CD4-positive, alpha-beta T cell treated with Interleukin-21 for 1 hour (primary cell): ENCODE measurements around the gene TNC.

Source experiments
- DNase-seq: peaks from one replicate; pipeline ENCODE4 v3.0.0-alpha.2; 2020

The TNC gene

GRCh38 chr9:115098226-115098965 is 19.6 kb downstream of the TNC start:
- DNase-seq, result no peak

GRCh38 chr9:115093520-115093919 is 24.4 kb downstream of the TNC start:
- DNase-seq, result no peak

GRCh38 chr9:115090486-115090885 is 27.5 kb downstream of the TNC start:
- DNase-seq, result no peak

GRCh38 chr9:115088860-115089259 is 29.1 kb downstream of the TNC start:
- no peak for DNase-seq

GRCh38 chr9:115086886-115087285 is 31.1 kb downstream of the TNC start:
- DNase-seq, result no peak

- no peak for DNase-seq
Observed at GRCh38 chr9:115086461-115086860, 31.5 kb downstream of the TNC start.

GRCh38 chr9:115085773-115086377 is 32.1 kb downstream of the TNC start:
- no peak for DNase-seq

GRCh38 chr9:115084709-115085108 is 33.2 kb downstream of the TNC start:
- no peak for DNase-seq

GRCh38 chr9:115084157-115084556 is 33.8 kb downstream of the TNC start:
- no peak for DNase-seq

- DNase-seq, result no peak
Observed at GRCh38 chr9:115080242-115080641, 37.7 kb downstream of the TNC start.

GRCh38 chr9:115079156-115079555 is 38.8 kb downstream of the TNC start:
- DNase-seq, result no peak

- no peak for DNase-seq
Observed at GRCh38 chr9:115073456-115073855, 44.5 kb downstream of the TNC start.

GRCh38 chr9:115071176-115071575 is 46.8 kb downstream of the TNC start:
- no peak for DNase-seq

- DNase-seq, result no peak
Observed at GRCh38 chr9:115069771-115070170, 48.2 kb downstream of the TNC start.

- DNase-seq, result no peak
Observed at GRCh38 chr9:115069302-115069701, 48.7 kb downstream of the TNC start.

- DNase-seq, result no peak
Observed at GRCh38 chr9:115068031-115068430, 49.9 kb downstream of the TNC start.

GRCh38 chr9:115063058-115063845 is 54.7 kb downstream of the TNC start:
- no peak for DNase-seq

- no peak for DNase-seq
Observed at GRCh38 chr9:115058684-115059315, 59.2 kb downstream of the TNC start.

GRCh38 chr9:115058175-115058574 is 59.8 kb downstream of the TNC start:
- DNase-seq, result no peak

GRCh38 chr9:115057559-115057958 is 60.4 kb downstream of the TNC start:
- DNase-seq, result no peak

GRCh38 chr9:115050002-115050490 is 67.9 kb downstream of the TNC start:
- DNase-seq, result no peak

- no peak for DNase-seq
Observed at GRCh38 chr9:115046824-115047223, 71.1 kb downstream of the TNC start.

GRCh38 chr9:115046199-115046598 is 71.8 kb downstream of the TNC start:
- no peak for DNase-seq
